CD4-positive, CD25-positive, alpha-beta regulatory T cell (primary cell): ENCODE results near the gene GPR39. TPM values are rescaled to one million over a fixed set of nuclear protein-coding genes. Genes with fewer than 3 reads are reported as not detected.

Experiments
- ATAC-seq, 2 donors: fragments of 150-1000 bp; cut with Tn5 transposase; one replicate each; pipeline ENCODE4 v1.10.0; 2021; ENCODE audit warnings: low read depth in 2 of 2, moderate number of reproducible peaks in 2 of 2, moderate library complexity in 1 of 2
- DNase-seq, 3 donors: peaks; one replicate each; pipeline versions ENCODE4 v3.0.0 to v3.0.0-alpha.2; 2012 to 2022; ENCODE audit warnings: mixed read lengths in 1 of 3
- H3K27ac ChIP-seq: one replicate; pipeline ENCODE4 v1.7.0; 2013; ENCODE audit warnings: mild to moderate bottlenecking, low read length; ENCODE audit not compliant: insufficient read depth, poor library complexity, severe bottlenecking
- H3K27me3 ChIP-seq: one replicate; pipeline ENCODE4 v1.7.0; 2013; ENCODE audit warnings: low read length; ENCODE audit not compliant: control insufficient read depth, insufficient read depth
- H3K36me3 ChIP-seq: one replicate; pipeline ENCODE4 v1.7.0; 2013; ENCODE audit warnings: mild to moderate bottlenecking, low read length, moderate library complexity; ENCODE audit not compliant: control insufficient read depth, insufficient read depth
- H3K4me1 ChIP-seq: 2 replicates; pipeline ENCODE4 v1.7.0; 2013; ENCODE audit warnings: mild to moderate bottlenecking, low read length; ENCODE audit not compliant: insufficient read depth, control insufficient read depth, poor library complexity, severe bottlenecking
- H3K4me3 ChIP-seq: one replicate; pipeline ENCODE4 v1.7.0; 2013; ENCODE audit warnings: low read depth, mild to moderate bottlenecking, low read length, moderate library complexity
- H3K9me3 ChIP-seq, 2 experiments: 1 replicate in 1 of 2; 2 replicates in 1 of 2; pipeline ENCODE4 v1.7.0; 2013; ENCODE audit warnings: low read length in 2 of 2, mild to moderate bottlenecking in 1 of 2, moderate library complexity in 1 of 2; ENCODE audit not compliant: control insufficient read depth in 2 of 2
- H3K27ac Mint-ChIP-seq, 3 donors: one replicate each; pipeline ENCODE4 v1.8.0; 2020 to 2022; ENCODE audit warnings: mild to moderate bottlenecking in 3 of 3, mixed read lengths in 3 of 3, moderate library complexity in 2 of 3
- H3K27me3 Mint-ChIP-seq: one replicate; pipeline ENCODE4 v1.8.0; 2022; ENCODE audit warnings: mild to moderate bottlenecking, mixed read lengths
- H3K36me3 Mint-ChIP-seq: one replicate; pipeline ENCODE4 v1.8.0; 2020; ENCODE audit warnings: mixed read lengths
- H3K4me1 Mint-ChIP-seq, 4 donors: one replicate each; pipeline ENCODE4 v1.8.0; 2020 to 2022; ENCODE audit warnings: mixed read lengths in 4 of 4, mild to moderate bottlenecking in 1 of 4
- H3K4me3 Mint-ChIP-seq, 4 donors: one replicate each; pipeline ENCODE4 v1.8.0; 2020 to 2022; ENCODE audit warnings: mild to moderate bottlenecking in 4 of 4, mixed read lengths in 4 of 4, moderate library complexity in 3 of 4
- H3K9me3 Mint-ChIP-seq, 7 donors: one replicate each; pipeline ENCODE4 v1.8.0; 2020 to 2022; ENCODE audit warnings: mixed read lengths in 7 of 7, mild to moderate bottlenecking in 3 of 7, moderate library complexity in 2 of 7
- polyA plus RNA-seq, 4 donors: library from polyadenylated mRNA; unstranded; fragments of 300-500 nt; fragmentation: Illumina TruSeq; gene quantifications; one replicate each; pipeline ENCODE4 v1.2.3, GENCODE V29; 2021
- total RNA-seq: library from RNA; stranded (reverse); gene quantifications from one replicate; pipeline ENCODE4 v1.2.3, GENCODE V29; 2022

The GPR39 gene
- total and polyA plus RNA-seq, 5 donors from 2014 or later: not detected

- DNase-seq: no peak
- H3K27me3 ChIP-seq: no peaks in the 10 kb centered on the region
- Mint-ChIP-seq H3K4me3 (no peak overlapping the region), H3K27me3 (no peaks in the 10 kb centered on the region), H3K27ac (no peak overlapping the region), H3K9me3 (peaks cover 0 to 3% (median under 1%) of the 10 kb centered on the region in 7 donors), H3K4me1 (no peaks in the 10 kb centered on the region), H3K36me3 (no peaks in the 10 kb centered on the region)
- no peak overlapping the region for H3K27ac ChIP-seq
- H3K9me3 ChIP-seq: no peaks in the 10 kb centered on the region
- no peaks in the 10 kb centered on the region for H3K36me3 ChIP-seq
- no peak overlapping the region for H3K4me3 ChIP-seq
- no peaks in the 10 kb centered on the region for H3K4me1 ChIP-seq
- ATAC-seq: no peak
Observed at GRCh38 chr2:132424526-132425121, 8.0 kb downstream of the GPR39 start.

GRCh38 chr2:132426033-132426432 is 9.4 kb downstream of the GPR39 start:
- ATAC-seq: no peak
- Mint-ChIP-seq H3K9me3 (peaks cover 0 to 3% (median 1%) of the 10 kb centered on the region in 7 donors), H3K27ac (no peak overlapping the region), H3K36me3 (no peaks in the 10 kb centered on the region), H3K4me1 (no peaks in the 10 kb centered on the region), H3K27me3 (no peaks in the 10 kb centered on the region), H3K4me3 (no peak overlapping the region)
- Histone ChIP-seq H3K27ac (no peak overlapping the region), H3K4me3 (no peak overlapping the region), H3K4me1 (no peaks in the 10 kb centered on the region), H3K27me3 (no peaks in the 10 kb centered on the region), H3K36me3 (no peaks in the 10 kb centered on the region), H3K9me3 (no peaks in the 10 kb centered on the region)
- no peak for DNase-seq

GRCh38 chr2:132426656-132427055 is 10.1 kb downstream of the GPR39 start:
- Histone ChIP-seq H3K4me1 (no peaks in the 10 kb centered on the region), H3K4me3 (no peak overlapping the region), H3K27ac (no peak overlapping the region), H3K27me3 (no peaks in the 10 kb centered on the region), H3K36me3 (no peaks in the 10 kb centered on the region), H3K9me3 (no peaks in the 10 kb centered on the region)
- Mint-ChIP-seq H3K9me3 (peaks cover 0 to 3% (median 3%) of the 10 kb centered on the region in 7 donors), H3K27ac (no peak overlapping the region), H3K4me1 (no peaks in the 10 kb centered on the region), H3K27me3 (no peaks in the 10 kb centered on the region), H3K36me3 (no peaks in the 10 kb centered on the region), H3K4me3 (no peak overlapping the region)
- no peak for ATAC-seq
- DNase-seq: no peak

- no peak overlapping the region for H3K27ac ChIP-seq
- no peaks in the 10 kb centered on the region for H3K27me3 ChIP-seq
- H3K4me1 Mint-ChIP-seq: no peaks in the 10 kb centered on the region
- H3K27ac Mint-ChIP-seq: no peak overlapping the region
- no peaks in the 10 kb centered on the region for H3K36me3 Mint-ChIP-seq
- H3K9me3 ChIP-seq: no peaks in the 10 kb centered on the region
- ATAC-seq: no peak
- no peaks in the 10 kb centered on the region for H3K4me1 ChIP-seq
- no peak overlapping the region for H3K4me3 Mint-ChIP-seq
- no peak for DNase-seq
- H3K4me3 ChIP-seq: no peak overlapping the region
- H3K9me3 Mint-ChIP-seq: peaks cover 0 to 6% (median 3%) of the 10 kb centered on the region in 7 donors
- H3K36me3 ChIP-seq: no peaks in the 10 kb centered on the region
- no peaks in the 10 kb centered on the region for H3K27me3 Mint-ChIP-seq
Observed at GRCh38 chr2:132429351-132429750, 12.7 kb downstream of the GPR39 start.

GRCh38 chr2:132429941-132430573 is 13.5 kb downstream of the GPR39 start:
- Mint-ChIP-seq H3K4me1 (no peaks in the 10 kb centered on the region), H3K27ac (no peak overlapping the region), H3K4me3 (no peak overlapping the region), H3K27me3 (no peaks in the 10 kb centered on the region), H3K9me3 (peaks cover 0 to 6% (median 3%) of the 10 kb centered on the region in 7 donors), H3K36me3 (no peaks in the 10 kb centered on the region)
- no peak for ATAC-seq
- Histone ChIP-seq H3K4me1 (no peaks in the 10 kb centered on the region), H3K36me3 (no peaks in the 10 kb centered on the region), H3K9me3 (no peaks in the 10 kb centered on the region), H3K27ac (no peak overlapping the region), H3K27me3 (no peaks in the 10 kb centered on the region), H3K4me3 (no peak overlapping the region)
- no peak for DNase-seq

- Histone ChIP-seq H3K4me3 (no peak overlapping the region), H3K27me3 (no peaks in the 10 kb centered on the region), H3K4me1 (no peaks in the 10 kb centered on the region), H3K36me3 (no peaks in the 10 kb centered on the region), H3K27ac (no peak overlapping the region), H3K9me3 (no peaks in the 10 kb centered on the region)
- Mint-ChIP-seq H3K9me3 (peaks cover 0 to 10% (median 3%) of the 10 kb centered on the region in 7 donors), H3K36me3 (no peaks in the 10 kb centered on the region), H3K27ac (no peak overlapping the region), H3K27me3 (no peaks in the 10 kb centered on the region), H3K4me1 (no peaks in the 10 kb centered on the region), H3K4me3 (no peak overlapping the region)
- no peak for ATAC-seq
- no peak for DNase-seq
Observed at GRCh38 chr2:132430895-132431294, 14.3 kb downstream of the GPR39 start.

GRCh38 chr2:132437852-132438669 is 21.5 kb downstream of the GPR39 start:
- H3K4me1 Mint-ChIP-seq: no peaks in the 10 kb centered on the region
- H3K27ac Mint-ChIP-seq: no peak overlapping the region
- peaks cover 0 to 14% (median 2%) of the 10 kb centered on the region in 7 donors for H3K9me3 Mint-ChIP-seq
- Histone ChIP-seq H3K4me3 (no peak overlapping the region), H3K27ac (no peak overlapping the region), H3K9me3 (no peaks in the 10 kb centered on the region), H3K36me3 (no peaks in the 10 kb centered on the region), H3K4me1 (no peaks in the 10 kb centered on the region), H3K27me3 (no peaks in the 10 kb centered on the region)
- H3K36me3 Mint-ChIP-seq: no peaks in the 10 kb centered on the region
- no peak for DNase-seq
- H3K27me3 Mint-ChIP-seq: no peaks in the 10 kb centered on the region
- H3K4me3 Mint-ChIP-seq: no peak overlapping the region
- ATAC-seq: no peak
